Endothelial cell of umbilical vein (primary cell): ENCODE results near the gene SMURF2. TPM values are rescaled to one million over a fixed set of nuclear protein-coding genes. Genes with fewer than 3 reads are reported as not detected.

Experiments
- BruUV-seq: library from RNA; stranded (reverse); fragments of 400-500 nt; replicated peaks from 2 replicates; lab custom pipeline; 2021; lab: Mats Ljungman, UMichigan
- CTCF ChIA-PET: fragments of 300-600, 350-600 bp; sonication (Branson Sonifier 250); formaldehyde crosslinking; loops from one replicate; lab custom pipeline; 2021; ENCODE audit warnings: antibody characterized with exemption, inconsistent platforms; lab: Charles Lee
- POLR2A ChIA-PET: fragments of 300-600, 350-600 bp; sonication (Branson Sonifier 250); formaldehyde crosslinking; loops from one replicate; lab custom pipeline; 2021; ENCODE audit warnings: antibody characterized with exemption, inconsistent platforms; lab: Charles Lee
- DNase-seq: peaks from one replicate; pipeline ENCODE4 v3.0.0-alpha.2; 2011; ENCODE audit warnings: low read depth, low spot score
- FAIRE-seq: peaks from 2 replicates; lab custom pipeline; 2011; peaks lifted over from hg19 to GRCh38; lab: Jason Lieb, UNC
- H2AFZ ChIP-seq: 2 replicates; pipeline ENCODE4 v1.6.0; 2012; ENCODE audit warnings: low read depth, low read length, control low read depth, inconsistent platforms
- H3K27ac ChIP-seq: 2 replicates; pipeline ENCODE4 v1.5.1; 2011; ENCODE audit warnings: low read depth, mild to moderate bottlenecking, control low read depth, low read length, moderate library complexity; ENCODE audit not compliant: insufficient read depth
- H3K27me3 ChIP-seq, 2 experiments: 2 replicates each; pipeline versions ENCODE4 v1.6.0 to v1.6.1; 2011; ENCODE audit warnings: low read length in 2 of 2, mixed read lengths in 1 of 2; ENCODE audit not compliant: control insufficient read depth in 2 of 2, insufficient read depth in 2 of 2
- H3K36me3 ChIP-seq, 2 experiments: 2 replicates in 1 of 2; 3 replicates in 1 of 2; pipeline ENCODE4 v1.5.1; 2011; ENCODE audit warnings: low read length in 2 of 2, mild to moderate bottlenecking in 1 of 2, moderate library complexity in 1 of 2; ENCODE audit not compliant: control insufficient read depth in 2 of 2, insufficient read depth in 2 of 2; ENCODE audit errors: extremely low read depth in 1 of 2
- H3K4me1 ChIP-seq: 3 replicates; pipeline ENCODE4 v1.5.1; 2011; ENCODE audit warnings: mild to moderate bottlenecking, low read length; ENCODE audit not compliant: control insufficient read depth, insufficient read depth; ENCODE audit errors: extremely low read depth
- H3K4me2 ChIP-seq: 2 replicates; pipeline ENCODE4 v1.6.1; 2011; ENCODE audit warnings: low read length, control low read depth, mixed read lengths; ENCODE audit not compliant: insufficient read depth
- H3K4me3 ChIP-seq, 3 experiments: fragments of 200-600 bp in 1 of 3; sonication (generic), shearing (Covaris generic) in 1 of 3; replicated peaks in 1 of 3; 2 replicates each; pipeline ENCODE4 v1.5.1; 2011 to 2016; ENCODE audit warnings: control low read depth in 3 of 3, low read length in 3 of 3, mild to moderate bottlenecking in 2 of 3, inconsistent platforms in 1 of 3, low read depth in 1 of 3, moderate library complexity in 1 of 3; ENCODE audit not compliant: insufficient read depth in 1 of 3
- H3K79me2 ChIP-seq: 2 replicates; pipeline ENCODE4 v1.6.0; 2012; ENCODE audit warnings: low read length, inconsistent platforms; ENCODE audit not compliant: control insufficient read depth, insufficient read depth
- H3K9ac ChIP-seq: replicated peaks from 2 replicates; pipeline ENCODE3; 2011; ENCODE audit warnings: low read length, control low read depth; ENCODE audit not compliant: insufficient read depth; ENCODE audit errors: extremely low read depth
- H3K9me1 ChIP-seq: replicated peaks from 3 replicates; pipeline ENCODE4 v1.6.0; 2011; ENCODE audit warnings: mild to moderate bottlenecking, low read length; ENCODE audit not compliant: control insufficient read depth, insufficient read depth; ENCODE audit errors: extremely low read depth
- H3K9me3 ChIP-seq: replicated peaks from 2 replicates; pipeline ENCODE4 v1.5.1; 2012; ENCODE audit warnings: low read length, inconsistent platforms; ENCODE audit not compliant: control insufficient read depth, insufficient read depth
- H4K20me1 ChIP-seq: replicated peaks from 2 replicates; pipeline ENCODE3; 2011; ENCODE audit warnings: mild to moderate bottlenecking, low read length; ENCODE audit not compliant: control insufficient read depth, insufficient read depth; ENCODE audit errors: extremely low read depth
- EZH2 ChIP-seq: IDR thresholded peaks from 2 replicates; pipeline ENCODE4 v1.6.1; 2012; ENCODE audit warnings: borderline replicate concordance, low read depth, mild to moderate bottlenecking, moderate library complexity, low read length, inconsistent platforms; ENCODE audit not compliant: severe bottlenecking
- FOS ChIP-seq: IDR thresholded peaks from 2 replicates; pipeline ENCODE4 v1.6.1; 2011; ENCODE audit warnings: mild to moderate bottlenecking, low read length, moderate library complexity, borderline replicate concordance; ENCODE audit not compliant: insufficient read depth
- GATA2 ChIP-seq: IDR thresholded peaks from 2 replicates; pipeline ENCODE4 v1.7.0; 2011; ENCODE audit warnings: low read depth, mild to moderate bottlenecking, moderate library complexity, mixed read lengths, low read length; ENCODE audit not compliant: insufficient read length, insufficient read depth
- JUN ChIP-seq: IDR thresholded peaks from 2 replicates; pipeline ENCODE4 v1.6.1; 2011; ENCODE audit warnings: borderline replicate concordance, low read depth; ENCODE audit not compliant: insufficient read length, insufficient read depth
- MYC ChIP-seq: IDR thresholded peaks from one replicate; pipeline ENCODE4 v1.6.1; 2011; ENCODE audit warnings: mild to moderate bottlenecking, low read depth, low read length
- POLR2A ChIP-seq: IDR thresholded peaks from 2 replicates; pipeline ENCODE4 v1.6.1; 2012; ENCODE audit warnings: low read depth, mild to moderate bottlenecking, control low read depth, low read length
- POLR2AphosphoS5 ChIP-seq: IDR thresholded peaks from 2 replicates; pipeline ENCODE4 v1.6.1; 2012; ENCODE audit warnings: low read depth, mild to moderate bottlenecking, control low read depth, low read length, moderate library complexity; ENCODE audit not compliant: insufficient read depth
- dilution Hi-C: fragments of 300-500 bp; cut with MboI; formaldehyde crosslinking; loops from one replicate; pipeline ENCODE4 v1.15.0; 2019; ENCODE audit warnings: low sequenced_read_pairs; ENCODE audit not compliant: extremely low pct_ligation_motif_present
- intact Hi-C: fragments of 100-400 bp; cut with micrococcal nuclease; formaldehyde crosslinking; loops from one replicate; pipeline ENCODE4 v1.10.0; 2022
- polyA plus RNA-seq, 4 experiments: library from polyadenylated mRNA; depleted of rRNA in 3 of 4; stranded (reverse) in 3 of 4; unstranded in 1 of 4; fragments of >200 nt; gene quantifications; 2 replicates each; pipeline versions ENCODE4 v1.2.1 to v1.2.3, GENCODE V29; 2011 to 2012; ENCODE audit warnings: missing spikeins in 1 of 4
- total RNA-seq: library from RNA; stranded (reverse); gene quantifications from 2 replicates; pipeline ENCODE4 v1.2.3, GENCODE V29; 2021
- TF ChIP-seq, protein P1 (sequence below): IDR thresholded peaks from 2 replicates; pipeline ENCODE4 v1.6.1; 2011; ENCODE audit not compliant: insufficient read depth, insufficient read length
- TF ChIP-seq, protein P2 (sequence below), 2 donors: IDR thresholded peaks; 1 replicate in 1 of 2; 2 replicates in 1 of 2; pipeline ENCODE4 v1.5.1; 2011; ENCODE audit warnings: low read length in 2 of 2, mild to moderate bottlenecking in 2 of 2, moderate library complexity in 2 of 2, control low read depth in 1 of 2, inconsistent platforms in 1 of 2, low read depth in 1 of 2; ENCODE audit not compliant: insufficient read depth in 1 of 2; ENCODE audit errors: extremely low read depth in 1 of 2

SMURF2 gene
- total and polyA plus RNA-seq, 2 donors (not counting 3 experiments of a cell fraction or from before 2014, with no cell fraction given) = 32.9 to 105 TPM

DNA sequence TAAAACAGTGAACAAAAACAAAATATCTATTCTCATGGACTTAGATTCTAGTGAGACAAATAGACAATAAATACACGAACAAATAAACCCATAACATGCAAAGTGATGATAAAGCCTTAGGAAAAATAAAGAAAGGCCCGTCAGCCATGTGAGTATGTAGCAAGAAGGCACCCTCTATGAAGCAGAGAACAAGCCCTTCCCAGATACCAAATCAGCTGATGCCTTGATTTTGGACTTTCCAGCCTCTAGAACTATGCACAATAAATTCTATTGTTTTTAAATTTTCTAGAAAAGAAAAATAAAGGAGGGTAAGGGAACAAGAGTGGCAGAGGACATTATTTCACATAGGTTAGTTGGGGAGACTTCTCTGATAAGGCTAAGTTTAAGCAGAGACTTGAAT, 40.7 kb upstream of the SMURF2 start:
- H3K4me3 ChIP-seq = no peak overlapping the region
- ChIA-PET POLR2A (no interaction called here), CTCF (interaction anchor here (1.2 kb wide), 1 partner anchor 10 kb away, joined by 6 read pairs; no protein-coding TSS in a partner anchor)
- intact Hi-C loops = no loop called here
- no peaks in the 10 kb centered on the region for H3K27me3 ChIP-seq
- no peak overlapping the region for H3K4me2 ChIP-seq
- H3K79me2 ChIP-seq = peaks cover 2% of the 10 kb centered on the region
- no peaks in the 10 kb centered on the region for H3K9me3 ChIP-seq
- DNase-seq (no peak), FAIRE-seq (no peak)
- dilution Hi-C loops = no loop called here
- no peaks in the 10 kb centered on the region for H3K36me3 ChIP-seq
- BruUV-seq = no TSS peak
- H3K9me1 ChIP-seq = no peaks in the 10 kb centered on the region
- no peaks in the 10 kb centered on the region for H4K20me1 ChIP-seq
- no peak overlapping the region for H3K27ac ChIP-seq
- TF ChIP-seq POLR2AphosphoS5 = no peak
- TF ChIP-seq FOS = no peak
- TF ChIP-seq, protein P1, sequence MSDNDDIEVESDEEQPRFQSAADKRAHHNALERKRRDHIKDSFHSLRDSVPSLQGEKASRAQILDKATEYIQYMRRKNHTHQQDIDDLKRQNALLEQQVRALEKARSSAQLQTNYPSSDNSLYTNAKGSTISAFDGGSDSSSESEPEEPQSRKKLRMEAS = no peak
- H3K4me1 ChIP-seq = peaks cover 23% of the 10 kb centered on the region
- H3K9ac ChIP-seq = no peak overlapping the region
- H2AFZ ChIP-seq = no peak overlapping the region

DNA sequence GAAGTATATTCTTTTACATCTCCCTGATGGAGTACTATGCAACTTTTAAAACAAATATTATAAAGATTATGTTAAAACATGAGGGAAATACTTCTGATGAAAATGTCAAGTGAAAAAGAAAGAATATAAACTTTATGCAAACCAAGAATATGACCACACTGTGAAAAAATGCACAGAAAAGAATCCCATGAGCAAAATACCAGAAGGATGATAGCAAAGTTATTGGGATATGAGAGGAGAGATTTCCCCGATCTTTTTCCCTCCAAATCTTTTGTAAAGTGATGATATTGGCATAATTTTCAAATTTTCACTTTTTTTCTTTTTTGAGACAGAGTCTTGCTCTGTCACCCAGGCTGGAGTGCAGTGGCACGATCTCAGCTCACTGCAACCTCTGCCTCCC, 36.6 kb upstream of the SMURF2 start:
- CTCF ChIA-PET = no interaction called here
- Histone ChIP-seq H3K27ac (no peak overlapping the region), H3K4me1 (peaks cover 7% of the 10 kb centered on the region), H3K79me2 (no peaks in the 10 kb centered on the region), H4K20me1 (no peaks in the 10 kb centered on the region), H3K9me3 (no peaks in the 10 kb centered on the region), H3K36me3 (no peaks in the 10 kb centered on the region), H3K4me2 (no peak overlapping the region), H3K9ac (no peak overlapping the region), H3K4me3 (no peak overlapping the region), H3K27me3 (no peaks in the 10 kb centered on the region), H3K9me1 (no peaks in the 10 kb centered on the region), H2AFZ (no peak overlapping the region)
- dilution Hi-C loops = no loop called here
- POLR2A ChIA-PET = no interaction called here
- BruUV-seq = no TSS peak
- TF ChIP-seq, protein P2, sequence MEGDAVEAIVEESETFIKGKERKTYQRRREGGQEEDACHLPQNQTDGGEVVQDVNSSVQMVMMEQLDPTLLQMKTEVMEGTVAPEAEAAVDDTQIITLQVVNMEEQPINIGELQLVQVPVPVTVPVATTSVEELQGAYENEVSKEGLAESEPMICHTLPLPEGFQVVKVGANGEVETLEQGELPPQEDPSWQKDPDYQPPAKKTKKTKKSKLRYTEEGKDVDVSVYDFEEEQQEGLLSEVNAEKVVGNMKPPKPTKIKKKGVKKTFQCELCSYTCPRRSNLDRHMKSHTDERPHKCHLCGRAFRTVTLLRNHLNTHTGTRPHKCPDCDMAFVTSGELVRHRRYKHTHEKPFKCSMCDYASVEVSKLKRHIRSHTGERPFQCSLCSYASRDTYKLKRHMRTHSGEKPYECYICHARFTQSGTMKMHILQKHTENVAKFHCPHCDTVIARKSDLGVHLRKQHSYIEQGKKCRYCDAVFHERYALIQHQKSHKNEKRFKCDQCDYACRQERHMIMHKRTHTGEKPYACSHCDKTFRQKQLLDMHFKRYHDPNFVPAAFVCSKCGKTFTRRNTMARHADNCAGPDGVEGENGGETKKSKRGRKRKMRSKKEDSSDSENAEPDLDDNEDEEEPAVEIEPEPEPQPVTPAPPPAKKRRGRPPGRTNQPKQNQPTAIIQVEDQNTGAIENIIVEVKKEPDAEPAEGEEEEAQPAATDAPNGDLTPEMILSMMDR (IDR thresholded peaks at IDR 0.05; ENCODE audit: extremely low read depth in 1 of 2, insufficient read depth in 1 of 2, low read depth in 1 of 2, low read length in 2 of 2) = no peak
- TF ChIP-seq FOS (no peak), EZH2 (no peak), GATA2 (no peak), POLR2A (no peak), JUN (no peak), MYC (no peak), POLR2AphosphoS5 (no peak)
- TF ChIP-seq, protein P1 = no peak
- intact Hi-C loops = no loop called here
- DNase-seq (no peak), FAIRE-seq (no peak)
